Body of pancreas (tissue), 4 donors: ENCODE results near the gene DIRAS1. TPM values are rescaled to one million over a fixed set of nuclear protein-coding genes. Genes with fewer than 3 reads are reported as not detected.
A peak's percentile ranks its signal among the peaks of the same experiment; 100 is the strongest.

Source experiments
- ATAC-seq: fragments of 150-250 bp; one replicate; pipeline ENCODE4 v1.9.1; 2016
- DNase-seq, 4 donors: peaks; one replicate each; pipeline ENCODE4 v3.0.0-alpha.2; 2019
- H3K27ac ChIP-seq, 4 donors: fragments of 200-600 bp; sonication (generic); 1 replicate in 3 of 4; 2 replicates in 1 of 4; pipeline versions ENCODE4 v1.5.1 to v1.6.1; 2016 to 2019; ENCODE audit warnings: mild to moderate bottlenecking in 1 of 4, mixed read lengths in 1 of 4, moderate library complexity in 1 of 4
- H3K27me3 ChIP-seq, 2 donors: fragments of 200-600 bp; sonication (generic); one replicate each; pipeline ENCODE4 v1.6.0; 2016; ENCODE audit warnings: mild to moderate bottlenecking in 1 of 2
- H3K36me3 ChIP-seq, 2 donors: fragments of 200-600 bp; sonication (generic); replicated peaks in 1 of 2; 2 replicates each; pipeline ENCODE4 v1.5.1; 2016; ENCODE audit warnings: low read depth in 2 of 2; ENCODE audit not compliant: insufficient read depth in 1 of 2
- H3K4me1 ChIP-seq: fragments of 200-600 bp; sonication (generic); one replicate; pipeline ENCODE4 v1.6.0; 2016
- H3K4me3 ChIP-seq, 2 donors: fragments of 200-600 bp; sonication (generic); 1 replicate in 1 of 2; 2 replicates in 1 of 2; pipeline ENCODE4 v1.5.1; 2016 to 2019
- H3K9me3 ChIP-seq, 3 donors: fragments of 200-600 bp; sonication (generic); 1 replicate in 2 of 3; 2 replicates in 1 of 3; pipeline ENCODE4 v1.5.1; 2016
- POLR2A ChIP-seq, 3 donors: fragments of 450-650 bp; IDR thresholded peaks; one replicate each; pipeline ENCODE4 v1.6.1; 2016; ENCODE audit warnings: antibody characterized with exemption in 3 of 3, mild to moderate bottlenecking in 2 of 3
- WGBS, 2 donors: methylation state at CpG; one replicate each; pipeline ENCODE4 v1.1.5; 2017; 5-methylcytosine and 5-hydroxymethylcytosine counted together
- intact Hi-C: fragments of 100-400 bp; cut with DNase I; formaldehyde crosslinking; loops from one replicate; pipeline ENCODE4 v1.15.1; 2023
- total RNA-seq, 2 donors: library from RNA; depleted of rRNA; stranded (reverse); fragments of >200 nt; gene quantifications; one replicate each; pipeline ENCODE4 v1.1.0, GENCODE V29; 2016
- TF ChIP-seq, protein P1 (sequence below), 7 experiments: fragments of 450-650 bp in 4 of 7; fragments of 200-600 bp in 3 of 7; sonication (generic) in 3 of 7; IDR thresholded peaks; one replicate each; pipeline ENCODE4 v1.5.1; 2016 to 2019; ENCODE audit warnings: antibody characterized with exemption in 7 of 7

DIRAS1 gene
- total RNA-seq, 2 donors from 2014 or later, result 0.78 to 4.9 TPM

DNA sequence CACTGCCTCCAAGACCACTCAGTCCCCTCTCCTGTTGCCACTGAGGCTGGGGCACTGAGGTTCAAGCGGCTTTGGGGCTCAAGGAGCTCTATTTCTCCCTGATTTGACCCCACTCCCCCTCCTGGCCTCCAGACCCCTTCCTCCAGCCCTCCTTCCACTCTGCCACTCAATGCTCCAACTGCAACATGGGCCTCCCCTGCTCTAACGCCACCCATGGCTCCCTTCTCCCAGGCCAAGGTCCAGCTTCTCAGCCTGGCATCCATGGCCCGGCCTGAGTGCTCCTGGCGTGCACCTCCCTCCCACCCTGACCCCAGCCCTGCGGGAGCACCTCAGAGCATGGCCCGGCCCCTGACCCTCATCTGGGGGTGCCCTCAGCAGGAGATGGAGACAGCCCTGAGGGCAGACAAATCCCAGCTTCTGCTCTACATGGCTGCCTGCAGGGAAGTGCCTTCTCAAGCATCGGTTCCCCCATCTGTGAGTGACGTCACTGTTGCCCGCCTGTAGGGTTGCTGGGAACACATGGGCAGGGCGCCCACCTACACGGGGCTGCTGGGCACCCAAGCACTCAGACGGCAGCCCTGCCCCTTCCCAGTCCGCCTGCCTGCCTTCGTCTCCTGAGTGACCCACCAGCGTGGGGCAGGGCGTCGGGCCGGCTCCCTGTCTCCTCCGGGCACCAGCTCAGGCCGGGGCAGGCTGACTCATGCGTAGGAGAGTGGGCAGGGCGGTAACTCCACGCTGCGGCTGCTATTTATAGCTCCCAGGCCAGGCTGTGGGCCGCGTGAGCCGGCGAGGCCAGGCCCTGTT, 1.6 kb upstream of the DIRAS1 start:
- TF ChIP-seq, protein P1, sequence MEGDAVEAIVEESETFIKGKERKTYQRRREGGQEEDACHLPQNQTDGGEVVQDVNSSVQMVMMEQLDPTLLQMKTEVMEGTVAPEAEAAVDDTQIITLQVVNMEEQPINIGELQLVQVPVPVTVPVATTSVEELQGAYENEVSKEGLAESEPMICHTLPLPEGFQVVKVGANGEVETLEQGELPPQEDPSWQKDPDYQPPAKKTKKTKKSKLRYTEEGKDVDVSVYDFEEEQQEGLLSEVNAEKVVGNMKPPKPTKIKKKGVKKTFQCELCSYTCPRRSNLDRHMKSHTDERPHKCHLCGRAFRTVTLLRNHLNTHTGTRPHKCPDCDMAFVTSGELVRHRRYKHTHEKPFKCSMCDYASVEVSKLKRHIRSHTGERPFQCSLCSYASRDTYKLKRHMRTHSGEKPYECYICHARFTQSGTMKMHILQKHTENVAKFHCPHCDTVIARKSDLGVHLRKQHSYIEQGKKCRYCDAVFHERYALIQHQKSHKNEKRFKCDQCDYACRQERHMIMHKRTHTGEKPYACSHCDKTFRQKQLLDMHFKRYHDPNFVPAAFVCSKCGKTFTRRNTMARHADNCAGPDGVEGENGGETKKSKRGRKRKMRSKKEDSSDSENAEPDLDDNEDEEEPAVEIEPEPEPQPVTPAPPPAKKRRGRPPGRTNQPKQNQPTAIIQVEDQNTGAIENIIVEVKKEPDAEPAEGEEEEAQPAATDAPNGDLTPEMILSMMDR (IDR thresholded peaks at IDR 0.05), result no peak
- no peak for TF ChIP-seq POLR2A (IDR thresholded peaks at IDR 0.05)
- WGBS, 2 donors, result 64 to 94% methylated on average over 3 to 27 of the region's 28 CpGs
- peak in 3 of 4 donors; percentile 44 to 64 (median 57) for DNase-seq
- intact Hi-C loops, result no loop called here
- Histone ChIP-seq H3K9me3 (no peaks in the 10 kb centered on the region), H3K27me3 (no peaks in the 10 kb centered on the region), H3K4me3 (no peak overlapping the region), H3K27ac (peak overlapping the region in 1 of 4 donors; percentile 27), H3K4me1 (peaks cover 16% of the 10 kb centered on the region), H3K36me3 (no peaks in the 10 kb centered on the region)
- peak; percentile 7 for ATAC-seq

DNA sequence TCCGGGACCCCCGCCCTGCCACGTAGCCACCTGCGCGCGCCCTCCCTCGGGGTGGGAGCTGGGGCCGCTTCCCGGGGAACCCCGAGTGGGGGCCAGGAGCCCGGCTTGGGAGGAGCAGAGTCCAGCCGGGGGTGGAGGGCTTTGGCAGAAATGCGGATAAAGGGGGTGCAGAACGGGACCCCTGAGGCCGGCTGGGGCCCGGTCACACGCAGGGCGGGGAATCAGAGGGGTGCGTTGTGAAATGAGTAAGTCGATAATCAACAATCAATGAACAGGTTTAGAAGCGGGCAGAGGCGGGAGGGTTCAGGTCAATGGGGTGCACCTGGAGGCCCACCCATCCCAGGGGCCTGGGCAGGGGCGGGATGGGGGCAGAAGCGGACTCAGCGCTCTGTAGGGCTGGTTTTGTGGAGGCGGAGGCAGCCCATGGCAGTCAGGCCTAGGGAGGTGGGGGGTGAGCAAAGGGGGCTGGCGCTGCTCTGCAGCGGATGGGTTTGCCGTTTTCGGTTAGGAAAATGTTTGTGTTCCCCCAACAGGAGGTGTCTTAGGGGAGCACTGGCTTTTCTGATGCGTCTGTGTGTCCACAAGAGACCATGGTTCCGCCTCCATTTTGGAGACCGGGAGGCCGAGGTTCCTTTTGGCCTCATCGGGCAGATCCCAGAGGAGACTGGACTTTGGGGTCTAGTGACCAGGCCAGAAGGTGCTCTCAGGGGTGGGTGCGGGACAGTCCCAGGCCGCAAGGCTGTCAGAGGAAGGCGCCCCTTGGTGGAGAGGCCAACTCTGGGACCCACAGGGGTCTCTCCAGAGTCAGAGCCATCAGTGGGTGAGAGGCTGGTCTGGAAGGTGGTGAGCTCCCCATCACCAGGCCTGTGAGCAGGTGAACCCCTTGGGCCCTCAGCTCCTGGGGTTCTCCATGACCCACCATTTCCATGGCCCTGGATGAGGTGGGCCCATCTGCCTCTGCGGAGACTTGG, 683 bp upstream of the DIRAS1 start:
- Histone ChIP-seq H3K27ac (no peak overlapping the region), H3K4me1 (peaks cover 16% of the 10 kb centered on the region), H3K9me3 (no peaks in the 10 kb centered on the region), H3K36me3 (no peaks in the 10 kb centered on the region), H3K27me3 (no peaks in the 10 kb centered on the region), H3K4me3 (no peak overlapping the region)
- no peak for DNase-seq
- TF ChIP-seq POLR2A (IDR thresholded peaks at IDR 0.05), result no peak
- TF ChIP-seq, protein P1 (IDR thresholded peaks at IDR 0.05), result no peak
- intact Hi-C loops, result no loop called here
- ATAC-seq, result no peak
- WGBS, 2 donors, result 33 to 35% methylated on average over 5 to 36 of the region's 39 CpGs

DNA sequence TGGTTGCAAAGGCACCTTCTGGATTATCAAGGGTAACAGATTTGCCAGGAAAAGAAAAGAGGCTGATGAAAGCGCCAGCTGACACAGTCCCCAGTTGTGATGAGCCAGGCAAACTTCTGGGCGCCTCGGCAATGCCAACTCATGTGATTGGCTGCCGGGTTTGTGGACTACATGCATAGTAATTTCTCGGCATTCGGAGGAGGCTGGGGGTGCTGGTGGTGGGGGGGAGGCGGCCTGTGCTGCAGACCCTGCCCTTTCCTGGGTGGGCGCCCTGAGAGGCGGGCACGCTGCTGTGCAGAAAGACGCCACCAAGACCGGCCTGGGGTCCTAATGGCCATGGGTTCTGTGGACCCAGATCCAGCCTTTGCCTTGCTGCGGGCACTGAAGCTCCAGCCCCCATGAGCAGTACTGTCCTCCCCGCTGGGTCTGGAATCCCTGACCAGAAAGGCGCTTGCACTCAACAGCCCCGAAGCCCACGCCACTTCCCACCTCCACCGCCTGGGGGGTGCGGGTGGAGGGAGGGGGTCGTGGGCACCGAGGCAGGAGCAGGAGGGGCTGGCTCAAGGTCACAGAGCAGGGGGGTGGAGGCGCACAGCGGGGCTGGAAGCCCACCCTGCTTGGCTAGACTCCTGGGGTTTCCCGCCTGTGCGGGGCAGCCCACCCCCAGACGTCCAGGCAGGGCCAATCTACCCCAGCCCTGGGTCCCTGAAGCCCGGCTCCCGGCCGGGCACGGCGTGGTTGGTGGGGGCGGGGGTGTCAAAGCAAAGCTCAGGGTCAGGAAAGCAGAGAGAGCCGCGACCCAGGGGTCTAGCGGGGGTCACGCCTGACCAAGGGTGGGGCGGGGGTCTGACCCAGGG, 1.0 kb downstream of the DIRAS1 start:
- peaks cover 16% of the 10 kb centered on the region for H3K4me1 ChIP-seq
- ATAC-seq, result peak; percentile 30
- DNase-seq, result peak in 3 of 4 donors; percentile 42 to 61 (median 53)
- no peaks in the 10 kb centered on the region for H3K27me3 ChIP-seq
- H3K27ac ChIP-seq, result peak overlapping the region in 1 of 4 donors; percentile 16
- 4 to 7% methylated on average over 5 to 35 of the region's 37 CpGs for WGBS, 2 donors
- H3K9me3 ChIP-seq, result peaks cover 0 to 4% (median 0%) of the 10 kb centered on the region in 3 donors
- intact Hi-C loops, result no loop called here
- no peaks in the 10 kb centered on the region for H3K36me3 ChIP-seq
- H3K4me3 ChIP-seq, result peak overlapping the region in 1 of 2 donors; percentile 34
- TF ChIP-seq, protein P1 (IDR thresholded peaks at IDR 0.05), result no peak
- TF ChIP-seq POLR2A (IDR thresholded peaks at IDR 0.05), result no peak

DNA sequence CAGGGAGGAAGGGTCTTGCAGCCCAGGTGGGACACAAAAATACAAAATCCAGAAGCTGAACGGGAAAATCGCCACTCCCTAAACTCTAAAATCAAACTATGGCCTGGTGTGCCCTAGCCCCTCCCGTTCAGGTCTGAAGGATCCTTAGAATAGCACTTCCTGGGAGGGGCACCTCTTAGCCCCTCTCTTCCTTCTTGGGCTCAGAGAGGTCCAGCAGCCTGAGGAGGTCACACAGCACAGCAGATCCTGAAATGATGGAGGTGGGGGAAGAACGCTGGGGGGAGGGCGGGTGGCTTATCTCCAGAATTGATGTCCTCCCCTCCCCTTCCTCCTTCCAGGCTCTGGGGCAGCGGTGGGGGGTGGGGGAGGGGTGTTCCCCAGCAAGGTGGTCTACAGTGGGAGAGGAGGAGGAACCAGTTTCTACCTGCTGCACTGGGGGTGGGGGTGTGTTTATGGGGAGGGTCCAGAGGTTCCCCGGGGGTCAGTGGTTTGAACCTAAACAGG, 1.9 kb downstream of the DIRAS1 start:
- H3K4me1 ChIP-seq, result peaks cover 16% of the 10 kb centered on the region
- DNase-seq (no peak), ATAC-seq (no peak)
- H3K9me3 ChIP-seq, result peaks cover 0 to 5% (median 0%) of the 10 kb centered on the region in 3 donors
- no peaks in the 10 kb centered on the region for H3K36me3 ChIP-seq
- no peaks in the 10 kb centered on the region for H3K27me3 ChIP-seq
- 67 to 71% methylated on average over 4 to 5 of the region's 7 CpGs for WGBS, 2 donors
- no peak overlapping the region for H3K27ac ChIP-seq
- intact Hi-C loops, result no loop called here
- H3K4me3 ChIP-seq, result no peak overlapping the region
- TF ChIP-seq, protein P1 (IDR thresholded peaks at IDR 0.05), result no peak
- no peak for TF ChIP-seq POLR2A (IDR thresholded peaks at IDR 0.05)
